Dermis blood vessel endothelial cell (primary cell): Measurements from ENCODE around the gene SPTBN5. TPM values are rescaled to one million over a fixed set of nuclear protein-coding genes. Genes with fewer than 3 reads are reported as not detected.

Experiments
- DNase-seq: peaks from one replicate; pipeline ENCODE4 v3.0.0; 2010
- total RNA-seq: library from RNA; depleted of rRNA; stranded (reverse); fragments of >200 nt; gene quantifications from 2 replicates; pipeline ENCODE4 v1.2.3, GENCODE V29; 2014

Gene SPTBN5
- total RNA-seq, 1 donor from 2014 or later, result 11.1 TPM

DNA sequence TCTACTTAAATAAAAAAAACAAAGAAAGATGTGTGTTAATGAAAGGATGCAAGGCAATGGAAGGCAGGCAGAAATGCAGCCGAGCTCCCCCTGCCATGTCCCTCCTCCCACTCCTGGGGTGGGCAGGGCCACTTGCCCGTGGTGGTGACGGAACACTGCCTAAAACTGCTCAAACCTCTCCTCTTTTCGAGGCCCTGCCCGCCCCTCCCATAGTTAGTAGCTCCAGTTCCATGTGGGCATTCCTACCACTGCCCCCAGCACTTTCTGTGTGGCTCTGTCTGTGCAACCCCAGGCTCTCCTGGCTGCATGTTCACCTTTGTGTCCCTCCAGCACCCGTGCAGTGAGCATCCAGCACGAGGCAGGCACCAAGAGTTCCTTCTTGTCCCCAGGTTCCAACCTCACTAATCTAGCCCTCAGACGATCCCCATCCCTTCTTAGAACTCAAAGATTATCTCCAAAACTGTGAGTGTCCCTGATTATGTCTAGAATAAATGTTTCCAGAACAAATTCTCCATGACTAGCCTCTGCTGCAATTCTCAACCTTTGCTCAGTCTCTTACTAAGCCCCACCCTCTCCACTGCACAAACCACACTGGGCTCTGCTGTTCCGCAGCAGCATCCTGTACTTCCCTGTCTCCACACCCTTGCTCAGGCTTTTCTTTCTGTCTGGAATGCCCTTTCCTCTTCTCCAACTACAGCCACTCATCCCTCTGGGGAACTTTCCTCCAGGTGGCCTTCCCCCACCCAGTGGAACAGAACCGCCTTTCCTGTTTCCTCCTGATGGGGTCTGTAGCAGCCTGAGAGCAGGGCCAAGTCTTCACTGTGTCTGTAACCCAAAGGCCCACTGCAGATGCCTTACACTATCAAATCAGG is 32.6 kb upstream of the SPTBN5 start:
- peak; percentile 54 for DNase-seq

DNA sequence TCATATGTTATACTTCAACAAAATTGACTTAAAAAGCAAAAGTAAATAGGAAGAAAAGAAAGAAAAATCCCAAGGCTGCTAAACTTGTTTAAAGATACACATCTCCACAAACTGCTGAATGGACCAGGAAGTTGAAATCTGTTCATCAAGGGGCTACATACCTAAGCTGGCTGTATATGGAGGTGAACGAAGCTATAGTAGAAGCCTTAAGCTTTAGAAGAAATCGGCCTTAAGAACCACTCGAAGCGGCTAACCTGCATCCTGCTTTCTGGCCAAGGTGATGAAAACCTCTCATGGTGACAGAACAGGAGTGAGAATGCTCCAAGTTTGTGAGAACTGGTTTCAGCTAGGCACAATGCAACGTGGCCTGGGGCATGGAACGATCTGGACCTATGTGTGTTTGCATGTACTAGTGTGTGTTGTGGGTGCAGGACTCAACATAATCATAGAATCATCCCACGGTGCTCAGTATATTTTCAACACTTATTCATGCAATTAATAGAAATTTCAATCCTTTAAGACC is 31.3 kb upstream of the SPTBN5 start:
- no peak for DNase-seq

DNA sequence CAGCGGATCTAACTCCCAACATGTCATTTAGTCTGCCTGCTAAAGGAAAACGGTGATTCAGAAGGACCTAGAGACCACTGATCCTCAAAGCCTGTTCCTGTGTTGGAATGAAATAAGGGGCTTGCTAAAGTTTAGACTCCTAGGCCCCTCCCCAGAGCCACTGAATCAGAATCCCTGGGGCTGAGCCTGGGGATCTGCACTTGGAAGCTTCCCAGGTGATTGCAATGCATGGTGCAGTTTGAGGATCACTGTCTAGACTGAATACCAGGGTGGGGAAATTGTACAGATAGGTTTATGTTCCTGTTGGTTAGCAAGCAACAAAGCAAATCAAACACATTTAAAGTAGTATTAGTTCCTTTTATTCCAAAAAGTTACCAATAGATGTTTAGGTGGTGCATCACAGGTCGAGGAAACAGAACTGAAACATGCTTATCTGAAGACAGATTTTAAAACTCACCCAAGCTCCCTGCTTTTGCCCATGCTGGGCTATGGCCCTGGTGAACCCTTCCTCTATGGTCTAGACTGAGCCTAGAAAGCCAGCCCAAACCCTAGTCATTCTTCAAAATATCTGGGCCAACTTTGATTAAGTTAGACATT is 29.6 kb upstream of the SPTBN5 start:
- DNase-seq, result no peak

DNA sequence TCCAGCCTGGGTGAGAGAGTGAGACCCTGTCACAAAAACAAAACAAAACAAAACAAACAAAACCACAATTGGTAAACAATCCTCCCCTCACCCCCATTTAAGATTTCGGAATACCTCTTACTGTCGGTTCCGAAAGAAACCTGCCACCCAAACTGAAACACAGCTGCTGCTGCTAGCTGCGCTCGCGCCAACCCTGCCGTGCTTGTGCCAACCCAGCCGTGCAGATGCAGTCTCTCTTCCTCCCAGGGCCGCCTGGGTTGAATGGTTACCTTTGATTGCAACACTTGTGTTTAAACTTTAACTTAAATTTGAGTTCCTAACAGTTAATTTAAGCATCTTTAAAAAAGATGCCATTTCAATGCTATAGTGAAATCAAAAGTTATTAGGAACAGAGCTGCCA is 28.5 kb upstream of the SPTBN5 start:
- no peak for DNase-seq

DNA sequence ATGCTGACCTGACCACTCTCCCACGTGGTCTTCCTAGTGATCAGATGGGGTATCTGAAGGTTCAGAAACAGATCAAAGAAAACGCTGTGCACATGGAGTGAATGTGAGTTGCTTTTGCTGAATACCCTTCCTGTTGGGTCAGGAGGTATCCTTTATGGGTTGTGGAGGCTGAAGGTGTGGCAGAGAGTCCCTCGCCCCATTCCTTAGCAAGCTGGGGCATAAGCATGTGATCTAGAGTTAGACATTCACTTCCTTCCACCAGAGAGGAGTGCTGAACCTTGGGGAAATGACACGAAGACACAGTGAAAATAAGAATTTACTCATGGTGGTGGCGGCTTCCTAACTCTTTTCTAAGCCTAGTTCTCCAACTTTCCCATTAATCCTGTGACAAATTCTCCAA is 27.8 kb upstream of the SPTBN5 start:
- DNase-seq, result no peak

DNA sequence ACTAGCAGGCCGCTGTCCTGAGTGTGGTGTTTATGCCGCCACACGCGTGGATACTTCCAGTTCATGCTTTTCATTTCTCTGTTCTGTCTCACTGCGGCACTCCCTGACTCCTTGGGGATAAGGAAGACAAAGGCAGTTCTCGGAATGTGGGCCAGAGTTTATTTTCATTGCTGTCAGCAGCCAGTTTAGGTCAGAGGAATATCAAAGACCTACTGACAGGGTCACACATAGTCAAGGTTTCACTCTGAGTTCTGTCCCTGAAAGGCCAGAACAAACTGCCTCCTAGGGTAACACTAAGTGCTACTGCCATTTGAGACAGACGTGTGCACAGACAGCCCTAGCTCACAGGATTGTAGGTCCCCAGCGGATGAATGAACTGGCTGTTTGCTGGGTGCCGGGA is 27.3 kb upstream of the SPTBN5 start:
- no peak for DNase-seq

DNA sequence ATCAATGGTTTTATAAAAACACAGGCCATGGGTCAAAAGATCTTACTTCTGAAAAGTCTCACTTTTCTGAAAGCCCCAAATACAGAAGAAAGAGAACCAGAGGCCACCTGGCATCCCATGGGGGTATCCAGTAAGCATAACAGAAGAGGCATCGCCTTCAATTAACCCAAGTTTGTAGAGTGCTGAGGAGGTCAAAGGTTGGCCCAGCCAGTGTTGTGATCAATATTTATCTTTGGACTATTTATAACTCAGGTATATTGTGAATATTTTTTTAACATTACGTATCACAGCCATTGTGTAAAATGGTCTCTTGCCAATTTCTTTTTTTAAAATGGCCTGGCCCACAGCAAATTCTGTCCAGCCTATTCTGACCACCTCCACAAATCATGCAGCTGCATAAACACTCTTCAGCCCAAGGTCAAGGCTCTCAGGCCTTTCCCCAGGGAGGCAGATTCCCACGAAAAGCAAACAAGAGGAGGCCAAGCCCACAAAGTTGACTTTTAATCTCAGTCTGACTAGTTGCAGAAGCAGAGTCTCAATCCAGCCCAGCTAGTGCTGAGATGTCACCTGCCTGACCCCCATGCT is 26.2 kb upstream of the SPTBN5 start:
- peak; percentile 94 for DNase-seq

DNA sequence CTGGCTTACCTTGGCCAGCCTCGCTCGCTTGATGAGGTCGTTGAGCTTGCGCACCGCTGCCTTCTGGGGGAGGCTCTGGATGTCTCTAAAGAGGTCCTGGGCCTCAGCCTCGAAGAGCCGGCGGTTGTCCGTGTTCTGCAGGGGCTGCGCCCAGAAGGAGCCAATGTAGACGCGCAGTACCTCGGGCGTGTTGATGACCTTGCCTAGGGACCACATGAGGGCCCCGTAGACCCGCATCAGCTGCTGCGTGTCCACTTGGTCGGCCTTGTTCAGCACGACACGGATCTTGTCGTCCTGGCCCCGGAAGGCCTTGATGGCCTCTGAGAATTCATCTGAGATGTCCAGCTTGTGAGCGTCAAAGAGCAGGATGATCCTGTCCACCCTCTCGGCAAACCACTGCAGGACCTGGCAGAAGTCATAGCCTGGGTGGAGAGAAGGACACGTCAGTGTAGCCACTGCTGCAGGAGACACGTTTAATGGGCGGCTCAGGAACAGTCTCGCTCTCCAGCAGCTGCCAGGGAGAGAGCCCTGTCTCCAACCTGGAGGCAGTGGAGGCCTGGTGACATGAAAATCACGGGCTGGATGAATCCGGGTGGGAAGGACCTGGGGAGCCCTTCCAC is 25.5 kb upstream of the SPTBN5 start:
- no peak for DNase-seq

DNA sequence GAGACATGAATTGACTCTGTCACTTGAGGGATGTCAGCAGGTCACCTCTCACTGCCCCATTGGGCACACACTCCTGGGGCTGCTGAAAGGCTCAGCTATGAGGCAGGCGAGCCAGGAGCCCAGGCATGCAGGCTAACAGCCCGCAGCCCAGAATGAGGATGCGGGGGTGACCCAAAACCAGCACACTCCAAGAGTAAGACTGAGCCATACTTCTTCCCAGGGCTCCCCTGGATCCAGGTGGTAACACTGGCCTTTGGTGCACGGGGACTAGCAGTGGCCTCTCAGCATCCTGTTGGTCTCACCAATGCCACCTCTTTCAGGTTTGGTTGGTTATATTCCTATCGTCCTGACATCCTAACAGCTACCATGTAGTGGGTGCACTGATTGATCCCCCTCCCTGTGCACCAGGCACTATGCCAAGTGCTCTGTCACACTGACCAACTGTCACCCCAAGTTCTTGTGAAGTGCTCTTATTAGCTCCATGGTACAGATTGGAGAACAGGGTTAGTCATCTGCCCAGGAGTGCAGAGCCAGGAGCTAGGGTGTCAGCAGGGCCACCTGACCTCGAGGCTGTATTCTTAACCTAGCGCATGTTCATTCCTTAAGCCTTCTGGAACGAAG is 24.8 kb upstream of the SPTBN5 start:
- DNase-seq, result no peak

DNA sequence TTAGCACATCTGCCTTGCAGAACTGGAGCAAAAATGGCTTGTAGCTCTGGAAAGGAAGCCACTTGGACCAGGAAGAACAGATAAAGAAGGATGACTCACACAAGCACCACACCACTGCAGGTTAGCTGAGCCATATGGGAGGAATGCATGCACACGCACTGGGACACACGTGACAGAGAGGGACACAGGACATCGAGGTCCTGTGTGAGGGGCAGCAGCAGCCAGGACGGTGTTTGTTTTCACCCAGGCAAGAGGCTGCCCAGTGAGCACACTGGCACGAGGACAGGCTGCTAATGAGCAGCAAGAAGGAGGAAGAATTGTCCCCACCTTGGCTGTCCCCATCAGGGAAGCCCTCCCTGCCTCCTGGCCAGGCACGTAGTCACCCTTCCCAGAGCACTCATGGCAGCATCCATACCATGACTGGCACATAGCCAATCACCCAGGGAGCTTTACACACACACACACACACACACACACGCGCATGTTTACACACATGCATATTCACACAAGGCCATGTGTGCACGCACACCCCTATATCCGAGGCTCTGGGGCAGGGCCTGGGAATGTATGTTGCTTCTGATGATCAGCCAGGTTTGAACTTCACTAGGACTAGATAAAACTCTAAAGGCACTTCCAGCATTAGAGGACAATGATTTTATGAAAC is 24.0 kb upstream of the SPTBN5 start:
- peak; percentile 74 for DNase-seq

DNA sequence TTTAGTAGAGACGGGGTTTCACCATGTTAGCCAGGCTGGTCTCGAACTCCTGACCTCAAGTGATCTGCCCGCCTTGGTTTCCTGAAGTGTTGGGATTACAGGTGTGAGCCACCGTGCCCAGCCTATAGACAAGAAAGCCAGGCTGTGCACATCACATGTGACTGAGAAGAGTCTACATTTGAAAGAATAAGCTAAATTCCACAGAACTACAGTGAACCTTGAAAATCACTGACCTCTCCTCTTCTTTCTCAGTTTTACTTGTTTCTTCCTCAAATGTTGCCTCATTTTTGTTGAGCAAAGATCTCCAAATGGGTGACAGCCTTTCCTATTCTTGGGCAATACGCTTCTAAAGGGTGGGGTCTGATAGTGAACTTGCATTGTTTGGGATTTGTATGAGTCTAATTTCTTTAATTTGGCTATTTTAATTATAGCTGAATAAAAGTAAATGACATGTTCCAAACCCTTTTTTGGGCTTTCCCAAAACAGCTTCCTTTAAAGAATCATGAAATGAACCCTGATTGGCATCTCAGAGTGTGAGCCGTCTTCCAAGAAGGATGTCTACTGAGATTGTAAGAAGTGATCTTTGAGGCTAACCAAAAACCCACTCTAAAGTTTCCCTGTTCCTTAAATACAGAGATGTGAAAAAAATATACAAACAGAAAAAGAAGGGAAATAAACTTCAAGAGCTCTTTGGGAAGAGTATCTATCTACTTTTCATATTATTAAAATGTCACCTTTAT is 21.6 kb upstream of the SPTBN5 start:
- DNase-seq, result no peak

DNA sequence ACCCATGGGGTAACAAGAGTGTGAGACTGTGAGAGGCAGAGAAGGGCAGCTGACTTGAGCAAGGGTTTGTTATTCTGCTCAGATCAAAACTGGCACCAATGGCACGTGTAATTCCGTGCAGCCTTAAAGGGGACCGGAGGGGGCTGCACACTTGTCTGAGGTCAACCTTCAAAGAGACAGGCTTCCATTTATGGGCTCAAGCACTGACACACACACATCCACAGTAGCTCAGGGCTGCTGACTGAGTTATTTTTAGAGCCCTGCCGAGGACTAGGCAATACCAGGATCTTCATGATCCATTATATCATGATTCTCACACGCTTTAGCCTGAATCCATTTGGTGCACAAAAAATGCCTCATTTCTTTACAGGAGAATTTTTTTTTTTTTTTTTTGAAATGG is 20.6 kb upstream of the SPTBN5 start:
- DNase-seq, result no peak

DNA sequence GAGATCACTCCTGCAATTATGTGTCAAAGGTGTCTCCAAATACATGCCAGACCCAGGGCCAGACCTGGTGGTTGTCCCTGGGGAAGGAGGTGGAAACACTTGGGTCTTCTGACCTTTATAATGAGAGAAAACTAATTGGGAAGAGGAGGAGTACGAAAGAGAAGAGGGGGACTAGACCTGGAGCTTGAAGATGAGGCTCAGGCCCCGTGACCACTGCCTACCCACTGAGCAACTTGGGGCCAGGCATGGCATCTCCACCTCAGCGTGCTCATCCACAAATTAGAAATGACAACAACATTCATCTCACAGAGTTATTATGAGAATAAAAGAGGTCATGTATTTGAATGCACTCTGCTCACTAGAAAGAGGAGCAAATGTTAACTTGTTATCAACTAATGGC is 19.4 kb upstream of the SPTBN5 start:
- no peak for DNase-seq

DNA sequence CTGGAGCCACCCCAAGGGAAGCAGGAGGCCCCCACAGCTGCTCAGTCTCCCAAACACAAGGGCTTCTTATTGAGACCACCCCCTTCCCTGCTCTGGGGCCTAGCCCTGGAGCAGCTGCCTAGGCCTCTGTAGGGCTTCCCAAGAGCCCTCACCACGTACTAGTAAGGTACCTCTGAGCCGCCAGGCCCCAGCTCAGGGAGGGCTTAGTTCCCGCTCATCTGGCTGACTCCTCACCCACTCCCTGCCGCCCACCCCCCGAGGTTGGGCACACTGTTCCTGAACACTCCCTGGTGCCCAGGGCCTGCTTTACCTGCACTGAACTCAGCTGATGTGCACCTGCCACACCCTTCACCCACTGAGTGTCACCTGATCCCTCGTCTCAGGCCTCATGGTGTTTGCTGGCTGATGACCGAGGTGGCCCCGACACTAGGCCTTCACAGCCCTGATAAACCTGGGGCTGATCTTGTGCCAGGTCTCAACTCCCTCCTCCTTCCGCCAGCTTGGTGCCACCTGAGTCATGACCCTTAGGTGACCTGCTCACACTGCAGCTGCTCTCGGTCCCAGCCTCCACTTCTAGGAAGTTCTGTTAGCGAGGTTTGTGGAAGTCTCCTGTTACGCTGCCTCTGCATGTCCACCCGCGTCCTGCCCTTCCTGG is 18.0 kb upstream of the SPTBN5 start:
- DNase-seq, result no peak

DNA sequence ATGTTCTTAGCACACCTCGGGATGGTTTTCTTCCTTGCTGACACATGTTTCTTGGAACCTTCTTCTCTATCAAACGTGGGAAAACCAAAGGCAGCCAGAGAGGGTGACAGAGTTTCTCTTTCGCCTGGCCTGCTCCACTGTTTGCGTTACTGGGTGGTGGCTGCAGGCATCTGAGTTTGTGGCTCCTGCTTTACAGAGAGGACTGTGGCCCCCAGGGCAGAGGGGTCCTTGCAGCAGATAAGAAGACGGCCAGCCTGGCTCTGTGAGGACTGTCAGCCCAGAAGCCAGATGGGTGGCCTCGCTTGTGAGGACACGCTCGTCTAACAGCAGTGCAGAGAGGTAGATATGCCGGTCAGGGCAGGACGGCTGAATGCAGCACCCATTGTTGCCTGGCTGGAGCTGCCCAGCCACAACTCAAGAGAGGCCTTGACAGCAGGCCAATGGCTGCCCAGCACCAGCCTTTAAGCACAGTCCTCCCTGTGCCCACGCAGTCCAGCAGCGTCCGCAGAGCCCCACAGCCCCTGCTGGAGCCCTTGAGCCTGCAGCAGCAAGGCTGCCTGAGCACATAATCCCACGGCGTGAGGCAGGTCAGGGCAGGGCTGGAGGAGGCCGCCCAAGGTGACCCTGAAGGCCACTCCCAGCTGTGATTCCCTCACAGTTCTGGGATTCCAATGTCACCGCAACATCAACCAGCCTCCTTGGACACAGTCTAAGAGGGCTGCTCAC is 15.0 kb upstream of the SPTBN5 start:
- no peak for DNase-seq

DNA sequence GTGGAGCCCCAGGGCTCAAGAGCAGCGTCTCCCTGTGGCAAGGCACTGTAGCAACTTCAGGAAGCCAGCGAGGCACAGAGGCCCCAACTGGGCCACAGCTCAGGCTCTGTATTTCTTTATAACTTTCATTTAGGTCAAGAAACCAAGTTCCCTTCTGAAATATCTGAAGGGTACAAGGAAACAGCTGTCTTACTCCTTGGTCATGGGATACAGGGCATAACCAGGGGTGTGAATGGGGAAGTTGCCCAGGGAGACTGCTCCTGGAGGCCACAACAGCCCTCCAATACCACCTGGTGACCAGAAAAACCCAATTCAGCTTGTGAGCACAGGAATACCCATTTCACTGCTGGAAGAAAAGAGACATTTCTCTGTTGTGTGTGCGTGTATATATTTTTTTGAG is 13.3 kb upstream of the SPTBN5 start:
- DNase-seq, result no peak

DNA sequence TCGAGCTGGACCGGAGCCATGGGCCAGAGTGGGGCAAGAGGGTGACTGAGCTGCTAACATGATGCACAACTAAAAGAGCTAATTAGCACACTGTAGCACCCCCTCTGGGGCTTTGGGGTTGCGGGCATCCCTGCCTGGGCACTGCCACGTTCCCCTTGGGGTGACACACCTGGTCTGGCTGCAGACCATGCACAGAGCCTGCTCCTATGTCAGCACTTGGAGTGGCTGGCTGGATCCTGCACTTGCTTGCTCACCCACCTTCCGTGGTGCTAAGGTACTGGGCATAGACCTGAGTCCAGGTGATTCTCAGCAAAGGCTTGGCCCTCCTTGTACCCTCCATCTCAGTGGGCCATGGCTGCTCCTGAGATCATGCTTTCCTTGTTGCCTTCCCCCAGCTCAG is 12.8 kb upstream of the SPTBN5 start:
- no peak for DNase-seq

DNA sequence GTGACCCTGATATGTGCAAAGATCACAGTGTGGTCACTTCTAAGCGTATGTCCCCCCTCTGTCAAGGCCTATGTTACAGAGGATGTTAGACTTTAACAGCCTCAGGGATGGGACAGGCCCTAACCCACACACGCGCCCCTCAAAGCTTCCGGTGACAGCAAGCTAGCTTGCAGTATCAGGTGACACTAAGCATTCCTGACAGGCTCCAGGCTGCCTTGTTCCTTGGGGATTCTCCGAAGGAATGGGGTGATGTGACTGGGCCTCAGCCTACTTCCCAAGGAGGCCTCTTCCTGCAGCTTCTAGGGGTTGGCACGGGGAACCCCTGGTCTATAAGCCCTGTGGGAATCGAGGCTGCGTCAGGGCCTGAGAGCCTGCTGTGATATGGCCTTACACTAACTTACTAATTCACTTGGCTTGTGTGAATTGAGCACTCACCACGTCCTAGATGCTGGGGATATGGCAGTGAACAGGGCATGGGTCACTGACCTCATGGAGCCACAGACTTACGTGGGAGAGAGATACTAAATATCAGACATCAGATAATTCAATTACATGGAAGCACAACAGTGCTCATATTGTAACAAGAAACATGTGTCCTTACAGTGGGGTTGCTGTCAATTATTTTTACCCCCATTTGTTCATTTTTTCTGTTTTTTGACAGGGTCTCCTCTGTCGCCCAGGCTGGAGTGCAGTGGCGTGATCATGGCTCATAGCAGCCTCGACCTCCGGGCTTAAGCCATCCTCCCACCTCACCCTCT is 11.4 kb upstream of the SPTBN5 start:
- DNase-seq, result no peak

DNA sequence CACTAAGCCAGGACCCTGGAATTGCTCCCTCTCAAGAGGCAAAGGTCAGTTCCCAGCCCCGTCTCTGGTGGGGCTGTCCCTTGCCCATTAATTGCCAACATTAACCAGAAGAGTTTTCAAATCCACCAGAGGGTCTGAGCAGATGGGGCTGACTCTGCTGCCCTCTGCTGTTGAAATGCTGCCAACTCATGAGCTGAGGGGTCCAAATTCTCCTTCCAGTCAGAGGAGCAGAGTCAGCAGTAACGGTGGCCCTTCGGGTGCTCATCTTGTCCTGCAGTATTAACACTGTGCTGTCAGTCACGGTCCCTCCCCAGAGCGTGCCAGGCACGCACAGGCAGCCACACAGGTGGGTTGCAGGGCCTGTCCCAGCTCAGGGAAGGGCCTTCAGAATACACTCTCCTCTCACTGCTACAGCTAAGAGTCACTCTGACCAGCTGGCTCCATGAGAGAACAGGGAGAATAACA is 10.7 kb upstream of the SPTBN5 start:
- peak; percentile 83 for DNase-seq
